Ishikawa (cell line): ENCODE results near the gene PTCHD1.
A peak's percentile ranks its signal among the peaks of the same experiment; 100 is the strongest.

Experiments used
- CEBPB ChIP-seq: IDR thresholded peaks from 2 replicates; pipeline ENCODE4 v1.6.1; 2012
- CREB1 ChIP-seq: IDR thresholded peaks from 2 replicates; pipeline ENCODE4 v1.6.1; 2012; ENCODE audit warnings: low read depth
- EGR1 ChIP-seq: IDR thresholded peaks from 2 replicates; pipeline ENCODE4 v1.6.1; 2012
- EP300 ChIP-seq: IDR thresholded peaks from 2 replicates; pipeline ENCODE4 v1.6.1; 2012; ENCODE audit warnings: borderline replicate concordance
- FOXM1 ChIP-seq: IDR thresholded peaks from 2 replicates; pipeline ENCODE4 v1.6.1; 2012; ENCODE audit warnings: low read depth, borderline replicate concordance
- MAX ChIP-seq: IDR thresholded peaks from 2 replicates; pipeline ENCODE4 v1.6.1; 2012
- RAD21 ChIP-seq: IDR thresholded peaks from 2 replicates; pipeline ENCODE4 v1.6.1; 2012; ENCODE audit warnings: low read depth
- REST ChIP-seq: IDR thresholded peaks from 2 replicates; pipeline ENCODE4 v1.6.1; 2012; ENCODE audit warnings: low read depth, mild to moderate bottlenecking
- TAF1 ChIP-seq: IDR thresholded peaks from 2 replicates; pipeline ENCODE4 v1.6.1; 2012; ENCODE audit warnings: low read depth, mild to moderate bottlenecking
- TCF12 ChIP-seq: IDR thresholded peaks from 2 replicates; pipeline ENCODE4 v1.6.1; 2012; ENCODE audit warnings: low read depth
- TEAD4 ChIP-seq: IDR thresholded peaks from 2 replicates; pipeline ENCODE4 v1.6.1; 2012
- USF1 ChIP-seq: IDR thresholded peaks from 2 replicates; pipeline ENCODE4 v1.6.1; 2012
- YY1 ChIP-seq: IDR thresholded peaks from 2 replicates; pipeline ENCODE4 v1.6.1; 2012; ENCODE audit warnings: low read depth
- ZBTB7A ChIP-seq: IDR thresholded peaks from 2 replicates; pipeline ENCODE4 v1.6.1; 2012; ENCODE audit warnings: low read depth

GRCh38 chrX:23380581-23380980, 45.9 kb downstream of the PTCHD1 start:
- peak; percentile 88 for TF ChIP-seq TCF12
- peak; percentile 90 for TF ChIP-seq EP300
- no peak for TF ChIP-seq EGR1
- no peak for TF ChIP-seq MAX
- TF ChIP-seq RAD21, result no peak
- no peak for TF ChIP-seq YY1
- no peak for TF ChIP-seq TAF1
- no peak for TF ChIP-seq REST
- no peak for TF ChIP-seq CREB1
- TF ChIP-seq FOXM1, result peak; percentile 80
- TF ChIP-seq CEBPB, result peak; percentile 72
- peak; percentile 87 for TF ChIP-seq TEAD4
- TF ChIP-seq ZBTB7A, result no peak
- no peak for TF ChIP-seq USF1
